SH-SY5Y (cell line): ENCODE measurements around the gene SYK.

Experiments used
- GATA2 ChIP-seq: IDR thresholded peaks from 2 replicates; pipeline ENCODE4 v1.6.1; 2011; ENCODE audit warnings: mild to moderate bottlenecking, low read depth, low read length
- GATA3 ChIP-seq: IDR thresholded peaks from 2 replicates; pipeline ENCODE4 v1.6.1; 2011; ENCODE audit warnings: low read depth, mild to moderate bottlenecking, low read length, moderate library complexity

DNA sequence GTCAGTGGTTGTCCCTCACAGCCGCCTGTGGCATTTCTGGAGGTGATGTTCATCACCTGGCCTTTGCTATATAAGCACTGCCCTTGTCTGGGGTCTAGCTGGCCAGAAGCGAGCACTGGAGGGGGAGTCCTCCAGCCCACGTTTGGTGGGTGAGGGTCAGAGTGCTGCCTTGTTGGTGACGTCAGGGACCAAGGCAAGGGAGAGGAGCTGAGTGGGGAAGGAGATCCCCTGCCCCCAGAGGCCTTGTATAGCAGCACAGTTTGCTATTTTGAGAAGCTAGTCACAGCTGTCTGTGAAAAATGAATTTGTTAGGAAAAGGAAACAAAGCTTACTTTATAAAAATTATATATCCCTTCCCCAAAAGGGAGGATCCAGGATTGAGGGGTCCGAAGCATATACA lies 49.8 kb downstream of the SYK start:
- TF ChIP-seq GATA2: no peak
- no peak for TF ChIP-seq GATA3
